ENCODE measurements around the gene CACFD1. TPM values are rescaled to one million over a fixed set of nuclear protein-coding genes. Genes with fewer than 3 reads are reported as not detected.
A peak's percentile ranks its signal among the peaks of the same experiment; 100 is the strongest.

Gene CACFD1
- total RNA-seq, 1 experiment from 2014 or later, result 27.0 TPM

DNA sequence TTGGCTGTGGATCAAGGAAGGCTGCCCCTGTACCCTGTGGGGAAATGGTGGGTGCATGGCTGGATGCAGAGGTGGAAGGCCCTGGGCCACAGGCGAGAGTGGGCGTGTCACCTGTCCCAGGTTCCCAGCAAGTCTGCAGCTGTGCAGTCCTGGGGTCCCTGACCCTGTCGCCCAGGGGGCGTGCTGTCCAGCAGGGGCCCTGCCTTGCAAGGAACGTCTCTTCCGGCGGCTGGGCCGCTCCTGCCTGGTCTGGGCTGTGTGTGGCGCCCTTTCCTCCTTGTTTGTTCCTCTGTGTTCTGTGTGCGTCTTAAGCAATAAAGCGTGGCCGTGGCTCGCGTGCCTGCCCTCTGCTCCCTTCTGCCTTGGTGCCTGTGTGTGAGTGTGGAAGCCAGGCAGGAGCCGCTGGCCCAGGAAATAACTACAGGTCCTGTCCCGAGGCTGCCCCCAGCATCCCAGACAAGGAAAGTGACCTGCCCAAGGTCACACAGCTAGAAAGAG, 10.7 kb downstream of the CACFD1 start:
- Mint-ChIP-seq H3K4me3 (ENCODE audit: unreplicated experiment) (no peak overlapping the region), H3K4me1 (ENCODE audit: low read depth, unreplicated experiment) (no peaks in the 10 kb centered on the region), H3K27me3 (ENCODE audit: insufficient read depth, unreplicated experiment) (no peaks in the 10 kb centered on the region), H3K36me3 (ENCODE audit: insufficient read depth, unreplicated experiment) (peaks cover 11% of the 10 kb centered on the region), H3K9me3 (ENCODE audit: unreplicated experiment) (no peaks in the 10 kb centered on the region), H3K27ac (ENCODE audit: unreplicated experiment) (no peak overlapping the region)
- intact Hi-C loops (cut with micrococcal nuclease; ENCODE audit: unreplicated experiment), result no loop called here
- BruUV-seq (replicated peaks), result no TSS peak
- H3K9me3 ChIP-seq, result no peaks in the 10 kb centered on the region
- ChIA-PET POLR2A (interaction anchor here (0.9 kb wide), 1 partner anchor 123 kb away, joined by 5 read pairs; the partner anchor contains the start of genes MED22 and RPL7A), CTCF (no interaction called here)
- no peaks in the 10 kb centered on the region for H3K4me1 ChIP-seq
- H3K27me3 ChIP-seq (replicated peaks; ENCODE audit: control insufficient read depth, insufficient read depth, low read length), result no peaks in the 10 kb centered on the region
- DNase-seq, result no peak
- TF ChIP-seq, protein P1, sequence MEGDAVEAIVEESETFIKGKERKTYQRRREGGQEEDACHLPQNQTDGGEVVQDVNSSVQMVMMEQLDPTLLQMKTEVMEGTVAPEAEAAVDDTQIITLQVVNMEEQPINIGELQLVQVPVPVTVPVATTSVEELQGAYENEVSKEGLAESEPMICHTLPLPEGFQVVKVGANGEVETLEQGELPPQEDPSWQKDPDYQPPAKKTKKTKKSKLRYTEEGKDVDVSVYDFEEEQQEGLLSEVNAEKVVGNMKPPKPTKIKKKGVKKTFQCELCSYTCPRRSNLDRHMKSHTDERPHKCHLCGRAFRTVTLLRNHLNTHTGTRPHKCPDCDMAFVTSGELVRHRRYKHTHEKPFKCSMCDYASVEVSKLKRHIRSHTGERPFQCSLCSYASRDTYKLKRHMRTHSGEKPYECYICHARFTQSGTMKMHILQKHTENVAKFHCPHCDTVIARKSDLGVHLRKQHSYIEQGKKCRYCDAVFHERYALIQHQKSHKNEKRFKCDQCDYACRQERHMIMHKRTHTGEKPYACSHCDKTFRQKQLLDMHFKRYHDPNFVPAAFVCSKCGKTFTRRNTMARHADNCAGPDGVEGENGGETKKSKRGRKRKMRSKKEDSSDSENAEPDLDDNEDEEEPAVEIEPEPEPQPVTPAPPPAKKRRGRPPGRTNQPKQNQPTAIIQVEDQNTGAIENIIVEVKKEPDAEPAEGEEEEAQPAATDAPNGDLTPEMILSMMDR (IDR thresholded peaks at IDR 0.05; ENCODE audit: insufficient read depth in 1 of 2, low read depth in 1 of 2, low read length in 1 of 2, severe bottlenecking in 1 of 2, unreplicated experiment in 1 of 2), result no peak
- no peak overlapping the region for H3K4me3 ChIP-seq (ENCODE audit: low read depth, low read length)
- no peaks in the 10 kb centered on the region for H3K36me3 ChIP-seq (ENCODE audit: control insufficient read depth, insufficient read depth, low read length)

DNA sequence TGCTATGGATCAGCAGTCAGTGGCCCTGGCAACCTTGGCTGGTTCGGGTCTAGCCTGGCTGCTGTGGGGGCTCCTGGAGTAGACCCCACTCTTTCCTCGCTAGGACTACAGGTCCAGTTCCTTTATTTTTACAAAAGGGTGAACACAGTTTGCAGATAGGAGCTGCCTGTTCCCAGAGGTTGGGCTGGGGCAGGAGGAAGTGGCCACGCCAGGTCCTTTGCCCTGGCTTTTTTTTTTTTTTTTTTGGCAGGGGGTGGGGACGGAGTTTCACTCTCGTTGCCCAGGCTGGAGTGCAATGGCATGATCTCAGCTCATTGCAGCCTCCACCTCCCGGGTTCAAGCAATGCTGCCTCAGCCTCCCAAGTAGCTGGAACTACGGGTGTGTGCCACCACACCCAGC, 11.2 kb downstream of the CACFD1 start:
- Histone ChIP-seq H3K4me1 (no peaks in the 10 kb centered on the region), H3K36me3 (ENCODE audit: control insufficient read depth, insufficient read depth, low read length) (no peaks in the 10 kb centered on the region), H3K27me3 (replicated peaks; ENCODE audit: control insufficient read depth, insufficient read depth, low read length) (no peaks in the 10 kb centered on the region), H3K4me3 (ENCODE audit: low read depth, low read length) (no peak overlapping the region), H3K9me3 (no peaks in the 10 kb centered on the region)
- BruUV-seq (replicated peaks), result no TSS peak
- Mint-ChIP-seq H3K9me3 (ENCODE audit: unreplicated experiment) (no peaks in the 10 kb centered on the region), H3K4me1 (ENCODE audit: low read depth, unreplicated experiment) (no peaks in the 10 kb centered on the region), H3K27me3 (ENCODE audit: insufficient read depth, unreplicated experiment) (no peaks in the 10 kb centered on the region), H3K27ac (ENCODE audit: unreplicated experiment) (no peak overlapping the region), H3K4me3 (ENCODE audit: unreplicated experiment) (no peak overlapping the region), H3K36me3 (ENCODE audit: insufficient read depth, unreplicated experiment) (peaks cover 11% of the 10 kb centered on the region)
- TF ChIP-seq, protein P1 (IDR thresholded peaks at IDR 0.05; ENCODE audit: insufficient read depth in 1 of 2, low read depth in 1 of 2, low read length in 1 of 2, severe bottlenecking in 1 of 2, unreplicated experiment in 1 of 2), result no peak
- CTCF ChIA-PET, result no interaction called here
- no peak for DNase-seq
- POLR2A ChIA-PET, result interaction anchor here (0.9 kb wide), 1 partner anchor 123 kb away, joined by 5 read pairs; the partner anchor contains the start of genes MED22 and RPL7A
- intact Hi-C loops (cut with micrococcal nuclease; ENCODE audit: unreplicated experiment), result no loop called here

DNA sequence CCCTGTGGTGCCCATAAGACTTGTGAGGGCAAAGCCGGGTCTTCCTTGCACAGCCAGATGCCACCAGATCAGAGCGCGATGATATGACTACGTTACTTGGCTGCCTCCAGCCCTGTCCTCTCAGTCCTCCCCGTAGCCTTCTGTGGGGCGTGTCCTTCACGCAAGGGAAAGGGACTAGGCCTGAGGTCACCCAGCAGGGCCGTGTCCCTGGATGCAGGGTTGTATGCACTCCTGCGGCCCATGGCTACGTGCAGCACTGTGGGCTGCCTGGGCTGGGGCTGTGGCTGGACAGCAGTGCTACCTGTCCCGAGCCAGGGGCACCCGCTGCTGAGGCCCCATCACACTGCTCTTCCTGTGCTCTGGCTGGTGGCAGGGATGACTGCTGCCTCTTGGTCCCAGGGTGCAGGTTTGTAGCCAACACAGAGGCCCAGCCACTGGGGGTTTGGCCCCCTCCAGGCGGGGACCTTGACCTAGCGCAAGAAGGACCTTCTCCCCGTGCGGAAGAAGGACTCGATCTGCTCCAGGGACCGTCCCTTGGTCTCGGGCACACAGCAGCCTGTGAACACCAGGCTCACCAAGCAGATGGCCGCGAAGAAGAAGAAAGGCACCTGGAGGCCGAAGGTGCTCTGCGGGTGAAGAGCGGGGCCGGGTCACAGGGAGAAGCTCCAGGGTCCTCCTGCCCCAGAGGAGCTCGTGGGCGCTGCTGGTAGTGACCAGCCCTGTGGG, 11.9 kb downstream of the CACFD1 start:
- H3K9me3 ChIP-seq, result no peaks in the 10 kb centered on the region
- H3K27ac Mint-ChIP-seq (ENCODE audit: unreplicated experiment), result peak overlapping the region; percentile 71
- DNase-seq, result no peak
- ChIA-PET POLR2A (interaction anchor here (0.8 to 0.9 kb wide), 2 partner anchors 12 to 124 kb away, joined by 5 to 6 read pairs; partner anchors contain the start of genes MED22 and RPL7A), CTCF (interaction anchor here (0.7 kb wide), 1 partner anchor 11 kb away, joined by 3 read pairs; the partner anchor contains the start of gene CACFD1)
- no peaks in the 10 kb centered on the region for H3K36me3 ChIP-seq (ENCODE audit: control insufficient read depth, insufficient read depth, low read length)
- no peaks in the 10 kb centered on the region for H3K4me1 ChIP-seq
- TF ChIP-seq, protein P1 (IDR thresholded peaks at IDR 0.05; ENCODE audit: insufficient read depth in 1 of 2, low read depth in 1 of 2, low read length in 1 of 2, severe bottlenecking in 1 of 2, unreplicated experiment in 1 of 2), result no peak
- H3K4me1 Mint-ChIP-seq (ENCODE audit: low read depth, unreplicated experiment), result no peaks in the 10 kb centered on the region
- BruUV-seq (replicated peaks), result no TSS peak
- peaks cover 11% of the 10 kb centered on the region for H3K36me3 Mint-ChIP-seq (ENCODE audit: insufficient read depth, unreplicated experiment)
- no peaks in the 10 kb centered on the region for H3K27me3 Mint-ChIP-seq (ENCODE audit: insufficient read depth, unreplicated experiment)
- no peaks in the 10 kb centered on the region for H3K9me3 Mint-ChIP-seq (ENCODE audit: unreplicated experiment)
- no peaks in the 10 kb centered on the region for H3K27me3 ChIP-seq (replicated peaks; ENCODE audit: control insufficient read depth, insufficient read depth, low read length)
- no peak overlapping the region for H3K4me3 ChIP-seq (ENCODE audit: low read depth, low read length)
- intact Hi-C loops (cut with micrococcal nuclease; ENCODE audit: unreplicated experiment), result no loop called here
- no peak overlapping the region for H3K4me3 Mint-ChIP-seq (ENCODE audit: unreplicated experiment)
